GM19438 (cell line): ENCODE data around the gene LCE7A.

ENCODE experiments used
- ATAC-seq: cut with Tn5 transposase; IDR thresholded peaks from one replicate; pipeline ENCODE4 v1.9.1; 2021; ENCODE audit warnings: low read depth; ENCODE audit not compliant: unreplicated experiment

LCE7A gene

GRCh38 chr1:152859696-152860095, at the start of gene LCE7A:
LCE7A (plus strand) TSS chr1:152859996; CDS start chr1:152860698, 702 bp downstream.
- ATAC-seq = no peak

GRCh38 chr1:152811050-152811449, 48.7 kb upstream of the LCE7A start:
- no peak for ATAC-seq

- no peak for ATAC-seq
These were observed 48.1 kb upstream of the LCE7A start, which contains the start of gene LCE1B for GRCh38 chr1:152811671-152812070. LCE1B (plus strand) TSS chr1:152811971; CDS start chr1:152812447, 476 bp downstream.

- ATAC-seq = no peak
These were observed 42.5 kb upstream of the LCE7A start for GRCh38 chr1:152817309-152817708.

- ATAC-seq = no peak
These were observed 36.5 kb upstream of the LCE7A start for GRCh38 chr1:152823294-152823693.

GRCh38 chr1:152824964-152825363, 34.8 kb upstream of the LCE7A start:
- ATAC-seq = no peak

- no peak for ATAC-seq
These were observed 32.6 kb upstream of the LCE7A start, which contains the start of gene LCE1A for GRCh38 chr1:152827173-152827572. LCE1A (plus strand) TSS chr1:152827473; CDS start chr1:152827473, 0 bp downstream.

GRCh38 chr1:152836870-152837269, 22.9 kb upstream of the LCE7A start:
- no peak for ATAC-seq

GRCh38 chr1:152842556-152842955, 17.2 kb upstream of the LCE7A start, which contains the start of gene LCE6A:
LCE6A (plus strand) TSS chr1:152842856; CDS start chr1:152843521, 665 bp downstream.
- ATAC-seq = no peak

GRCh38 chr1:152855661-152856060, 4.1 kb upstream of the LCE7A start:
- ATAC-seq = no peak

- no peak for ATAC-seq
These were observed 1.7 kb upstream of the LCE7A start for GRCh38 chr1:152858062-152858461.

- no peak for ATAC-seq
These were observed 333 bp downstream of the LCE7A start for GRCh38 chr1:152860129-152860528.

GRCh38 chr1:152861374-152861773, 1.6 kb downstream of the LCE7A start:
- no peak for ATAC-seq

- ATAC-seq = no peak
These were observed 4.6 kb downstream of the LCE7A start for GRCh38 chr1:152864443-152864842.

GRCh38 chr1:152866321-152866720, 6.5 kb downstream of the LCE7A start:
- ATAC-seq = no peak

- no peak for ATAC-seq
These were observed 10.1 kb downstream of the LCE7A start for GRCh38 chr1:152869808-152870419.

GRCh38 chr1:152870831-152871730, 11.3 kb downstream of the LCE7A start:
- ATAC-seq = no peak

GRCh38 chr1:152871731-152872126, 11.9 kb downstream of the LCE7A start:
- ATAC-seq = no peak

- no peak for ATAC-seq
These were observed 13.7 kb downstream of the LCE7A start for GRCh38 chr1:152873495-152873894.

- ATAC-seq = no peak
These were observed 17.0 kb downstream of the LCE7A start for GRCh38 chr1:152876827-152877226.

GRCh38 chr1:152878042-152878441, 18.2 kb downstream of the LCE7A start, which contains the start of gene SMCP:
SMCP (plus strand) TSS chr1:152878322; CDS start chr1:152884423, 6,101 bp downstream.
- ATAC-seq = no peak
